B cell (primary cell): ENCODE results near the gene TLE3. TPM values are rescaled to one million over a fixed set of nuclear protein-coding genes. Genes with fewer than 3 reads are reported as not detected.
A peak's percentile ranks its signal among the peaks of the same experiment; 100 is the strongest.

ENCODE experiments used
- ATAC-seq: fragments of 200-7000 bp; cut with Tn5 transposase; one replicate; pipeline ENCODE4 v1.10.0; 2021; ENCODE audit warnings: low read depth, mild to moderate bottlenecking, moderate number of reproducible peaks, moderate library complexity
- CTCF ChIA-PET: fragments of 350-600 bp; sonication (Branson Sonifier 250); formaldehyde crosslinking; loops from one replicate; lab custom pipeline; 2021; ENCODE audit warnings: antibody characterized with exemption, inconsistent platforms; lab: Charles Lee
- POLR2A ChIA-PET: fragments of 350-600 bp; sonication (Branson Sonifier 250); formaldehyde crosslinking; loops from one replicate; lab custom pipeline; 2021; ENCODE audit warnings: antibody characterized with exemption; lab: Charles Lee
- DNase-seq: peaks from one replicate; pipeline ENCODE4 v3.0.0; 2013
- H2AFZ ChIP-seq: 2 replicates; pipeline ENCODE4 v1.6.1; 2012; ENCODE audit warnings: mild to moderate bottlenecking, low read depth, low read length; ENCODE audit not compliant: insufficient read depth, poor library complexity, severe bottlenecking
- H3K27ac ChIP-seq, 2 donors: 1 replicate in 1 of 2; 2 replicates in 1 of 2; pipeline ENCODE4 v1.5.1; 2012 to 2013; ENCODE audit warnings: low read length in 2 of 2, mild to moderate bottlenecking in 2 of 2, moderate library complexity in 1 of 2
- H3K27me3 ChIP-seq, 4 experiments: fragments of 200-600 bp in 1 of 4; sonication (generic) in 1 of 4; replicated peaks in 1 of 4; 1 replicate in 2 of 4; 2 replicates in 2 of 4; pipeline versions ENCODE4 v1.6.1 to v1.7.0; 2013 to 2016; ENCODE audit warnings: low read length in 3 of 4, mild to moderate bottlenecking in 2 of 4, mixed read lengths in 1 of 4, moderate library complexity in 1 of 4; ENCODE audit not compliant: insufficient read depth in 4 of 4, control insufficient read depth in 3 of 4; ENCODE audit errors: control extremely low read depth in 1 of 4
- H3K36me3 ChIP-seq, 2 experiments: replicated peaks in 1 of 2; 1 replicate in 1 of 2; 2 replicates in 1 of 2; pipeline versions ENCODE4 v1.6.1 to v1.7.1; 2013; ENCODE audit warnings: low read length in 1 of 2; ENCODE audit not compliant: insufficient read depth in 2 of 2, control insufficient read depth in 1 of 2; ENCODE audit errors: control extremely low read depth in 1 of 2, extremely low read depth in 1 of 2
- H3K4me1 ChIP-seq, 2 donors: fragments of 200-600 bp in 1 of 2; sonication (generic) in 1 of 2; 1 replicate in 1 of 2; 2 replicates in 1 of 2; pipeline versions ENCODE4 v1.5.1 to v1.6.1; 2013 to 2017; ENCODE audit warnings: low read length in 2 of 2; ENCODE audit not compliant: control insufficient read depth in 2 of 2, insufficient read depth in 2 of 2
- H3K4me2 ChIP-seq: replicated peaks from 2 replicates; pipeline ENCODE3; 2012; ENCODE audit warnings: mild to moderate bottlenecking, low read depth, low read length; ENCODE audit not compliant: poor library complexity, severe bottlenecking
- H3K4me3 ChIP-seq, 5 experiments: fragments of 200-600 bp in 1 of 5; sonication (generic) in 1 of 5; 1 replicate in 3 of 5; 2 replicates in 2 of 5; pipeline versions ENCODE4 v1.5.1 to v1.7.0; 2011 to 2016; ENCODE audit warnings: low read length in 4 of 5, mild to moderate bottlenecking in 4 of 5, low read depth in 2 of 5, control low read depth in 1 of 5, moderate library complexity in 1 of 5; ENCODE audit not compliant: insufficient read depth in 1 of 5; ENCODE audit errors: control extremely low read depth in 1 of 5, extremely low read depth in 1 of 5
- H3K79me2 ChIP-seq: fragments of 200-600 bp; sonication (generic); one replicate; pipeline ENCODE4 v1.6.0; 2016; ENCODE audit warnings: low read length; ENCODE audit not compliant: control insufficient read depth, insufficient read depth
- H3K9ac ChIP-seq: fragments of 200-600 bp; sonication (generic); 2 replicates; pipeline ENCODE4 v1.6.1; 2017; ENCODE audit warnings: mild to moderate bottlenecking, low read length, moderate library complexity
- H3K9me3 ChIP-seq, 3 donors: one replicate each; pipeline versions ENCODE4 v1.6.1 to v1.7.1; 2013; ENCODE audit warnings: low read length in 2 of 3; ENCODE audit not compliant: control insufficient read depth in 2 of 3, insufficient read depth in 1 of 3; ENCODE audit errors: control extremely low read depth in 1 of 3
- H4K20me1 ChIP-seq: 2 replicates; pipeline ENCODE4 v1.6.0; 2012; ENCODE audit warnings: mild to moderate bottlenecking, low read length; ENCODE audit not compliant: insufficient read depth, control insufficient read depth, poor library complexity, severe bottlenecking
- H3K27ac Mint-ChIP-seq: one replicate; pipeline ENCODE4 v1.8.0; 2021; ENCODE audit warnings: mixed read lengths
- H3K27me3 Mint-ChIP-seq: one replicate; pipeline ENCODE4 v1.8.0; 2021; ENCODE audit warnings: mixed read lengths
- H3K4me1 Mint-ChIP-seq: one replicate; pipeline ENCODE4 v1.8.0; 2021; ENCODE audit warnings: mixed read lengths
- H3K4me3 Mint-ChIP-seq: one replicate; pipeline ENCODE4 v1.8.0; 2021; ENCODE audit warnings: mixed read lengths
- H3K9me3 Mint-ChIP-seq: one replicate; pipeline ENCODE4 v1.8.0; 2022; ENCODE audit warnings: mixed read lengths; ENCODE audit not compliant: insufficient read depth
- EZH2 ChIP-seq: IDR thresholded peaks from 2 replicates; pipeline ENCODE4 v1.6.1; 2012; ENCODE audit warnings: borderline replicate concordance, low read depth, mild to moderate bottlenecking, moderate library complexity, low read length; ENCODE audit not compliant: insufficient read depth, poor library complexity, severe bottlenecking
- WGBS: methylation state at CpG from one replicate; pipeline ENCODE4 v1.1.5; 2013; ENCODE audit warnings: missing lambda C conversion rate; ENCODE audit not compliant: insufficient coverage; 5-methylcytosine and 5-hydroxymethylcytosine counted together
- intact Hi-C: fragments of 100-400 bp; cut with micrococcal nuclease; formaldehyde crosslinking; loops from one replicate; pipeline ENCODE4 v1.10.0; 2022
- polyA plus RNA-seq: library from polyadenylated mRNA; depleted of rRNA; stranded (reverse); fragments of >200 nt; gene quantifications from 2 replicates; pipeline ENCODE4 v1.2.3, GENCODE V29; 2012
- total RNA-seq, 2 donors: library from RNA; stranded (reverse); fragments of 120-200 nt in 1 of 2; gene quantifications; 1 replicate in 1 of 2; 2 replicates in 1 of 2; pipeline versions ENCODE4 v1.2.3 to v1.2.4, GENCODE V29; 2013 to 2022
- TF ChIP-seq, protein P1 (sequence below): fragments of 200-600 bp; IDR thresholded peaks from one replicate; pipeline ENCODE4 v1.8.0; 2022; ENCODE audit warnings: antibody characterized with exemption, mild to moderate bottlenecking

Gene TLE3
- total and polyA plus RNA-seq, 2 donors (not counting 1 experiment from before 2014, with no cell fraction given) = 187 to 278 TPM

DNA sequence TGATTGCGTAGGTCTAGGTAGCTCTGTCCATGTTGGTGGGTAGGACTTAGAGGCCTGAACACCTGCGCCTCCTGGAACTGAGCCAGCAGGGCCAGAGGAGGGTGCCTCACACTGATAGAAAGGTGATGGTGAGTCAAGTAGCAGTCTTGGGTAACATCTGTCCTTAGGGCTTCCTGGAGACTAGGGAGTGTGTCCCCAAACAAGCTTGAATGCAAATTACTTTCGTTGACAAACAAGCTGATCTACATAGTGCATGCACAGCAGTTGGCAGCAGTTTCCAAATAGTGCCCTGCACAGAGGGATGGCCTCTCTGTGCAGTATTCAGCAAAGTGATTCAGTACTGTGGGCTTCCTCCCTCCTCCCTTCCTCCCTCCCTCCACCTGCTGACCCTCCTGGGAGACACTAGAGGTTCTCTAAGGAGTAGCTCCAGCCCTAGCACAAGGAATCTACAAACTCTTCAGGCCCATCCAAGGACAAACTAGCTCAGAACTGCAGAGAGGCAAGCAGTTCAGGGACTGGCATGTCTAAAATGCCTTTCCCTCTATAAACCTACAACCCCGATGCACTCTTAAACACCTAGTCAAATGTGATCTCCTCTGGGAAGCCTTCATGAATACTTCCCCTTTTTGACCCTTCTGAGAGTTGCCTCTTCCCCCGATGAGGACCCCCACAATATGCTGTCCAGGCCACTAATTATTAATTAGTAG is 61.0 kb downstream of the TLE3 start:
- Histone ChIP-seq H3K4me2 (peak overlapping the region; percentile 56), H4K20me1 (no peaks in the 10 kb centered on the region), H3K9ac (peak overlapping the region; percentile 17), H3K36me3 (no peaks in the 10 kb centered on the region), H3K27ac (peak overlapping the region; percentile 70 to 78), H3K9me3 (no peaks in the 10 kb centered on the region), H3K27me3 (no peaks in the 10 kb centered on the region), H2AFZ (no peak overlapping the region), H3K79me2 (no peaks in the 10 kb centered on the region), H3K4me3 (peak overlapping the region in 2 of 5 experiments; percentile 11 to 13), H3K4me1 (peaks cover 39 to 48% of the 10 kb centered on the region in 2 donors)
- WGBS = 53% methylated on average over 4 of the region's 5 CpGs
- Mint-ChIP-seq H3K27me3 (no peaks in the 10 kb centered on the region), H3K4me1 (peaks cover 59% of the 10 kb centered on the region), H3K4me3 (peak overlapping the region; percentile 75), H3K27ac (peak overlapping the region; percentile 91), H3K9me3 (no peaks in the 10 kb centered on the region)
- intact Hi-C loops = loop anchor here (1.0 to 5.0 kb wide), 6 partner anchors 13 to 282 kb away; no protein-coding TSS in a partner anchor
- CTCF ChIA-PET = interaction anchor here (1.0 to 2.5 kb wide), 14 partner anchors 9 to 460 kb away, joined by 3 to 16 read pairs (median 4); partner anchors contain the start of gene TLE3
- ATAC-seq (peak; percentile 69), DNase-seq (peak; percentile 75)
- POLR2A ChIA-PET = interaction anchor here (0.6 to 2.5 kb wide), 10 partner anchors 14 to 156 kb away, joined by 3 to 15 read pairs (median 4); partner anchors contain the start of gene TLE3
- no peak for TF ChIP-seq EZH2
- TF ChIP-seq, protein P1, sequence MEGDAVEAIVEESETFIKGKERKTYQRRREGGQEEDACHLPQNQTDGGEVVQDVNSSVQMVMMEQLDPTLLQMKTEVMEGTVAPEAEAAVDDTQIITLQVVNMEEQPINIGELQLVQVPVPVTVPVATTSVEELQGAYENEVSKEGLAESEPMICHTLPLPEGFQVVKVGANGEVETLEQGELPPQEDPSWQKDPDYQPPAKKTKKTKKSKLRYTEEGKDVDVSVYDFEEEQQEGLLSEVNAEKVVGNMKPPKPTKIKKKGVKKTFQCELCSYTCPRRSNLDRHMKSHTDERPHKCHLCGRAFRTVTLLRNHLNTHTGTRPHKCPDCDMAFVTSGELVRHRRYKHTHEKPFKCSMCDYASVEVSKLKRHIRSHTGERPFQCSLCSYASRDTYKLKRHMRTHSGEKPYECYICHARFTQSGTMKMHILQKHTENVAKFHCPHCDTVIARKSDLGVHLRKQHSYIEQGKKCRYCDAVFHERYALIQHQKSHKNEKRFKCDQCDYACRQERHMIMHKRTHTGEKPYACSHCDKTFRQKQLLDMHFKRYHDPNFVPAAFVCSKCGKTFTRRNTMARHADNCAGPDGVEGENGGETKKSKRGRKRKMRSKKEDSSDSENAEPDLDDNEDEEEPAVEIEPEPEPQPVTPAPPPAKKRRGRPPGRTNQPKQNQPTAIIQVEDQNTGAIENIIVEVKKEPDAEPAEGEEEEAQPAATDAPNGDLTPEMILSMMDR = no peak

DNA sequence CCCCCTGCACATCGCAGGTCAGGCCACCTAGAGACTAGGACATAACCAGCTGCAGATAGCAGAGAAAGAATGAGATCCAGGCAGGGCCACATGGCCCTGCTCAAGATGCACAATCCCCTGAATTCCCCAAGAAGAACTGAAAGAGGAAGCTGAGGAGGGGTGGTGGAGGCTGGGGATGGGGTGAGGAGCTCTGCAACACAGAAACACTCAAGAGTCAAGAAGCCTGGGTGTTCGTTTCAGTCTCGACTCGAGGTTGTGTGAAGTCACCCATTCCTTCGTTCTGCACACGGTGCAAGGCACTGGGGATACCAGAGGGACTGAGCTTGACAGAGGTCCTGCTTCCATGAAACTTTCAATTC is 62.0 kb downstream of the TLE3 start:
- DNase-seq = peak; percentile 84
- peak overlapping the region; percentile 14 for H2AFZ ChIP-seq
- intact Hi-C loops = loop anchor here (1.0 to 5.0 kb wide), 9 partner anchors 12 to 281 kb away; no protein-coding TSS in a partner anchor
- TF ChIP-seq, protein P1 = no peak
- no peak for TF ChIP-seq EZH2
- Mint-ChIP-seq H3K27ac (peak overlapping the region; percentile 88), H3K4me3 (peak overlapping the region; percentile 79), H3K9me3 (no peaks in the 10 kb centered on the region), H3K27me3 (no peaks in the 10 kb centered on the region), H3K4me1 (peaks cover 56% of the 10 kb centered on the region)
- peaks cover 39 to 48% of the 10 kb centered on the region in 2 donors for H3K4me1 ChIP-seq
- H4K20me1 ChIP-seq = no peaks in the 10 kb centered on the region
- no peaks in the 10 kb centered on the region for H3K36me3 ChIP-seq
- peak overlapping the region; percentile 52 to 78 for H3K27ac ChIP-seq
- H3K4me3 ChIP-seq = peak overlapping the region in 1 of 5 experiments; percentile 10
- H3K27me3 ChIP-seq = peaks cover 0 to 3% (median 0%) of the 10 kb centered on the region in 4 experiments
- POLR2A ChIA-PET = interaction anchor here (0.8 to 2.5 kb wide), 9 partner anchors 13 to 155 kb away, joined by 3 to 15 read pairs (median 4); partner anchors contain the start of gene TLE3
- H3K79me2 ChIP-seq = no peaks in the 10 kb centered on the region
- CTCF ChIA-PET = interaction anchor here (0.7 to 2.5 kb wide), 16 partner anchors 10 to 459 kb away, joined by 3 to 16 read pairs (median 4); partner anchors contain the start of gene TLE3
- 1% methylated on average over 5 of the region's 6 CpGs for WGBS
- H3K9ac ChIP-seq = peak overlapping the region; percentile 33
- H3K4me2 ChIP-seq = peak overlapping the region; percentile 61
- no peaks in the 10 kb centered on the region for H3K9me3 ChIP-seq
- peak; percentile 72 for ATAC-seq
